ENCODE measurements around the gene DBP.

Gene DBP

DNA sequence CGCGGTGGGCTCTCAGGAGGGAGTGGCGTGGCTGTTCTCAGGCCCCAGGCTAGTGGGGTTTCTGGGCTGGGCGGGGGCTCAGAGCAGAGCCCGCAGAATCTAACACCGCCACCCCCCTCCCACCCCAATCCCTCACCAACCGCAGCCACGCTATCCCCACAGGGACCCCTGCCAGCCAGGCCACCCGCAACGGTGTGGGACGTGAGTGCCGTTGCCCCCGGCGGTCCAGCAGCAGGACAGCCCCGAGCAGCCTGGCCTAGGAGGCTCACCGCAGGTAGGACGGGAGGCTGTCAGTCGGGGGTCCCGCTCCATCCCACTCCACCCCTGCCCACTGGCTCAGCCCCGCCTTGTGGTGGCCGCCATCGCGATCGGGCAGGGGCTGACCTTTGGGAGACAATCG, 35.8 kb upstream of the DBP start, which contains the start of gene NTN5:
Gene NTN5, minus strand, starts transcription at position 24 of the 400 bp plus-strand sequence. CDS start 2,031 bp downstream, outside the sequence.
- TF ChIP-seq, protein P1, sequence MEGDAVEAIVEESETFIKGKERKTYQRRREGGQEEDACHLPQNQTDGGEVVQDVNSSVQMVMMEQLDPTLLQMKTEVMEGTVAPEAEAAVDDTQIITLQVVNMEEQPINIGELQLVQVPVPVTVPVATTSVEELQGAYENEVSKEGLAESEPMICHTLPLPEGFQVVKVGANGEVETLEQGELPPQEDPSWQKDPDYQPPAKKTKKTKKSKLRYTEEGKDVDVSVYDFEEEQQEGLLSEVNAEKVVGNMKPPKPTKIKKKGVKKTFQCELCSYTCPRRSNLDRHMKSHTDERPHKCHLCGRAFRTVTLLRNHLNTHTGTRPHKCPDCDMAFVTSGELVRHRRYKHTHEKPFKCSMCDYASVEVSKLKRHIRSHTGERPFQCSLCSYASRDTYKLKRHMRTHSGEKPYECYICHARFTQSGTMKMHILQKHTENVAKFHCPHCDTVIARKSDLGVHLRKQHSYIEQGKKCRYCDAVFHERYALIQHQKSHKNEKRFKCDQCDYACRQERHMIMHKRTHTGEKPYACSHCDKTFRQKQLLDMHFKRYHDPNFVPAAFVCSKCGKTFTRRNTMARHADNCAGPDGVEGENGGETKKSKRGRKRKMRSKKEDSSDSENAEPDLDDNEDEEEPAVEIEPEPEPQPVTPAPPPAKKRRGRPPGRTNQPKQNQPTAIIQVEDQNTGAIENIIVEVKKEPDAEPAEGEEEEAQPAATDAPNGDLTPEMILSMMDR (IDR thresholded peaks at IDR 0.05; ENCODE audit: low read depth, low read length, missing control alignments): no peak
- no peak within 1 kb of the TSS for H3K4me3 ChIP-seq (ENCODE audit: low read depth, low read length)
- in situ Hi-C loops (cut with HindIII; ENCODE audit: low sequenced_read_pairs): loop anchor here (10.0 kb wide), 1 partner anchor 122 kb away; no protein-coding TSS in a partner anchor
- DNase-seq (ENCODE audit: low read depth): no peak

DNA sequence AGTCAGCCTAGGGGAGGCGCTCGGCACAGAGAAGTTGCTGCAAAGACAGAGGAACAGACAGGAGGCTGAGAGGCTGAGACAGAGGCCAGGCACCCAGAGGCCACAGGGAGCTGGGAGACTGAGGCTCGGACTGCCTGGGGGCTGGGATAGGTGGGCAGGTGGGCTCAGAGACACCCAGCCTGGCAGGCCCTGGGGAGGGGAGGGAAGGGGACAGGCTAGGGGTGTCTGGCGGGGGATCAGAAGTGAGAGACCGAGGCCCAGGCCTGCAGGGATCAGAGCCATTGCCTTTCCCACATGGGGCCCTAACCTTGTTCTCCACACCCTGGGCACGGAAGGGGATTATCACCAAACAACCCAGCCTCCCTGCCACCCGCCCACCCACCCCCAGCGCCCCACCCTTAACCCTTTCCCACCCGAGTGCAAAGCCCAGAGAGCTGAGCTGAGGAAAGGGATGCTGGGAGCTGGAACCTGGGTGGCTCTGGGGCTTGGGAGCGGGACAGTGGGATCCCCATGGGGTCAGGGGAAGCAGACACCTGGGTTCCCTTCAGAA, 34.3 kb upstream of the DBP start:
- no peak for DNase-seq (ENCODE audit: low read depth)
- TF ChIP-seq, protein P1 (IDR thresholded peaks at IDR 0.05; ENCODE audit: low read depth, low read length, missing control alignments): no peak
- in situ Hi-C loops (cut with HindIII; ENCODE audit: low sequenced_read_pairs): loop anchor here (10.0 kb wide), 1 partner anchor 123 kb away; no protein-coding TSS in a partner anchor
- no peak overlapping the region for H3K4me3 ChIP-seq (ENCODE audit: low read depth, low read length)

DNA sequence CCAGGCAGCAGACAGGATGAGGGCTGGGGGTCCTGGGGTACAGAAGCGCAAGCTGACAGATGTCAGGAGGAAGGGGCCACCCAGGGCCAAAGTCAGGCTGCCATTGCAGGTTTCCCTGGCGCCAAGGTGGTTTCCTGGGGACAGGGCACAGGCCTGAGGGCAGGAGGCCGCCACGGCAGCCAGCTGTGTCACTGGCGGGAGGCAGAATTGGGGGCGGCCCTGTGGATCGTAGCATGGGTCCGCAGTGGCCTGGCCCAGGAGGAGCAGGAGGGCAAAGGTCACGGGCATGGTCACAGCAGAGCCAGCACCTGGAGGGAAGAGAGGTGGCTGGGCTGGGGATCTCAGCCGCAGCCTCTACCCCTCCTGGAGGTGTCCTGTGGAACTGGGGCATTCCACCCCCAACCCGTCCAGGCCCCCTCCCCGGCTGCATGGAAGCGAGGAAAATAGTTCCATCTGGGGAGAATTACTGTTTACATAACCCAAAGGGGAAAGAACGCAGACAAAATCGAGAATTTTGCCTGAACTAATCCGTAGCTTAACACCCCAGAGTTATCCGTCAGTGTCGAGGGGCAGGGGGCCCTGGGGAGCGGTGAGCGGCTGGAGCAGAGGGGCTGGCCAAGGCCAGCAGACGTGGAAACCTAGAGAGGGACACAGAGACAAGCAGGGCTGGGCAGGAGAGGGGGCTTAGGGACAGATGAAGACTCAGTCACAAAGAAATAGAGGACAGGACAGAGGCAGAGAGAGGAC, 33.7 kb upstream of the DBP start:
- in situ Hi-C loops (cut with HindIII; ENCODE audit: low sequenced_read_pairs): loop anchor here (10.0 kb wide), 1 partner anchor 124 kb away; no protein-coding TSS in a partner anchor
- DNase-seq (ENCODE audit: low read depth): no peak

DNA sequence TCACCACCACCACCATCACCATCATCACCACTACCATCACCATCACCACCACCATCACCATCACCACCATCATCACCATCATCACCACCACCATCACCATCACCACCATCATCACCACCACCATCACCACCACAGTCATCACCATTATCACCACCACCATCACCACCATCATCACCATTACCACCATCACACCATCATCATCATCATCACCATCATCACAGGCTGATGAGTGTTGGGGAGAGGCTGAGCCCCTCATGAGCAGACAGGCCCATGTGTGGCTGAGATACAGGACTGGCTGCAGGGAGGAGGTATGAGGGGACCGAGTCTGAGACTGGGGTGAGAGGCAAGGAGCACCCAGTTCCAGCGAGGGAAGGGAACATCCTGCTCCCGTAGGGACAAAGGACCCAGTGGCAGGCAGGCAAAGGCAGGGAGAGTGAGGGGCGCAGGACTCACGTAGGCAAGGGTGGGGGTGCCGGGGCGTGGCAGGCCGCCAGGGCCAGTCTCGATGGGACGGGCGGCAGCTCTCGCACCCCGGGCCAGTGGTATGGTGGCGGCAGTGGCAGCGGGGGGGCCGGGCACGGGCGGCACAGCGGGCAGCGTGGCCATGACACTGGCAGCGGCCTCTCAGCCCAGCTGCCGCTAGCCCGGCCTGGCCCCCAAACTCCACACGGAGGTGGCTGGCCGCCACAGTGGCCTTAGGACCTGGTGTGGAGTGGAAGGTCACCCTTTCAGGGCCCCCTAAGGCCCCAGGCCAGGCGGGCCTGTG, 32.9 kb upstream of the DBP start:
- TF ChIP-seq, protein P1 (IDR thresholded peaks at IDR 0.05; ENCODE audit: low read depth, low read length, missing control alignments): no peak
- in situ Hi-C loops (cut with HindIII; ENCODE audit: low sequenced_read_pairs): loop anchor here (10.0 kb wide), 1 partner anchor 125 kb away; no protein-coding TSS in a partner anchor
- DNase-seq (ENCODE audit: low read depth): no peak
- H3K4me3 ChIP-seq (ENCODE audit: low read depth, low read length): no peak overlapping the region

More for the DNA sequence above, 33.7 kb upstream of the DBP start:
- TF ChIP-seq, protein P1 (IDR thresholded peaks at IDR 0.05; ENCODE audit: low read depth, low read length, missing control alignments): no peak
- H3K4me3 ChIP-seq (ENCODE audit: low read depth, low read length): no peak overlapping the region

DNA sequence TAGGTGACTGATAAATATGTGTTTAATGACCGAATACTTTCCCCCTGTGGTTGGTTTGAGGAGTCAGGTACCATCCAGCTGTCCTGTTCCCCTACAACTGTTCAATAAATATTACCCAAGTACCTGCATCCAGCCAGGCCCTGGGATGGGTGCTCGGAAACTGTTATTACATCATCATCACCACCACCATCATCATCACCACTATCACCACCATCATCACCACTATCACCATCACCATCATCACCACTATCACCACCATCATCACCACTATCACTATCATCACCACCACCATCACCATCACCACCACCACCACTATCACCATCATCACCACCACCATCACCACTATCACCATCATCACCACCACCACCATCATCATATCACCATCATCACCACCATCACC, 31.6 kb upstream of the DBP start:
- no peak overlapping the region for H3K4me3 ChIP-seq (ENCODE audit: low read depth, low read length)
- DNase-seq (ENCODE audit: low read depth): no peak
- in situ Hi-C loops (cut with HindIII; ENCODE audit: low sequenced_read_pairs): no loop called here
- TF ChIP-seq, protein P1 (IDR thresholded peaks at IDR 0.05; ENCODE audit: low read depth, low read length, missing control alignments): no peak

DNA sequence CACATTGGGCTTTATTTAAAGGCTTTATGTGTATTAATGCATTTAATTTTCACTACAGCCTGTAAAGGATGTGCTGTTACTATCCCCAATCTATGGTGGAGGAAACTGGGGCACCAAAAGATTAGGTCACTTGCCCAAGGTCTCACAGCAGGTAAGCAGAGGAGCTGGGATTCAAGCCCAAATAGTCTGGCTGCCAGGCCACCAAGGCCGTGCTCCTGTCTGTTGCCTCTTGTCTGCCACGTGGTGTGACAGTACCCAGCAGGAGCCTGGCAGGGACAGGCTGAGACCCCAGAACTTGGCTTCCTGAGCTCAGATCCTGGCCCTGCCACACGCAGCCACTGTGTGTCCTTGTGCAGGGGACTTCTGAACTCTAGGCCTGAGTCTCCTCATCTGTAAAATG, 31.2 kb upstream of the DBP start:
- no peak overlapping the region for H3K4me3 ChIP-seq (ENCODE audit: low read depth, low read length)
- in situ Hi-C loops (cut with HindIII; ENCODE audit: low sequenced_read_pairs): no loop called here
- TF ChIP-seq, protein P1 (IDR thresholded peaks at IDR 0.05; ENCODE audit: low read depth, low read length, missing control alignments): no peak
- DNase-seq (ENCODE audit: low read depth): no peak

All from astrocyte of the cerebellum (primary cell).